ENCODE measurements around the gene ZNF580.
A peak's percentile ranks its signal among the peaks of the same experiment; 100 is the strongest.

Gene ZNF580

GRCh38 chr19:55663846-55664536 is 23.2 kb downstream of the ZNF580 start:
- no peak for DNase-seq (ENCODE audit: low spot score)

GRCh38 chr19:55666343-55667005 is 25.7 kb downstream of the ZNF580 start:
- DNase-seq (ENCODE audit: low spot score) = no peak

GRCh38 chr19:55667006-55667381 is 26.2 kb downstream of the ZNF580 start:
- DNase-seq (ENCODE audit: low spot score) = no peak

- no peak for DNase-seq (ENCODE audit: low spot score)
These were observed 26.7 kb downstream of the ZNF580 start for GRCh38 chr19:55667511-55667910.

DNA sequence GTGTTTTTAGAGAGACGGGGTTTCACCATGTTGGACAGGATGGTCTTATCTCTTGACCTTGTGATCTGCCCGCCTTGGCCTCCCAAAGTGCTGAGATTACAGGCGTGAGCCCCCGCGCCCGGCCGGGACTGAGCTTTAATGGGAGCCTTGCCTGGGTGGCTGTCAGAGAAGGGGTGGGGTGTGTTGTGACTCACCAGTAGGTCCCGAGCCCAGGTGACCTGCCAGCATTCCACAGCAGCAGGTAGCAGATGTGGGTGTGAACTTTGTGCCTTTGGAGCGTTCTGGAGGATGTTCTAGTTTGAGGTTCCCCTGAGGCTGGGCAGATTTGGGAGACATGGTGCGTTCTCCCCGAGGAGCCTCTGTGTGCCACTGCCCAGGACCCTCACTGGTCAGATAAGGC is 27.2 kb downstream of the ZNF580 start:
- no peak for DNase-seq (ENCODE audit: low spot score)

GRCh38 chr19:55668603-55669348 is 28.0 kb downstream of the ZNF580 start:
- DNase-seq (ENCODE audit: low spot score) = no peak

DNA sequence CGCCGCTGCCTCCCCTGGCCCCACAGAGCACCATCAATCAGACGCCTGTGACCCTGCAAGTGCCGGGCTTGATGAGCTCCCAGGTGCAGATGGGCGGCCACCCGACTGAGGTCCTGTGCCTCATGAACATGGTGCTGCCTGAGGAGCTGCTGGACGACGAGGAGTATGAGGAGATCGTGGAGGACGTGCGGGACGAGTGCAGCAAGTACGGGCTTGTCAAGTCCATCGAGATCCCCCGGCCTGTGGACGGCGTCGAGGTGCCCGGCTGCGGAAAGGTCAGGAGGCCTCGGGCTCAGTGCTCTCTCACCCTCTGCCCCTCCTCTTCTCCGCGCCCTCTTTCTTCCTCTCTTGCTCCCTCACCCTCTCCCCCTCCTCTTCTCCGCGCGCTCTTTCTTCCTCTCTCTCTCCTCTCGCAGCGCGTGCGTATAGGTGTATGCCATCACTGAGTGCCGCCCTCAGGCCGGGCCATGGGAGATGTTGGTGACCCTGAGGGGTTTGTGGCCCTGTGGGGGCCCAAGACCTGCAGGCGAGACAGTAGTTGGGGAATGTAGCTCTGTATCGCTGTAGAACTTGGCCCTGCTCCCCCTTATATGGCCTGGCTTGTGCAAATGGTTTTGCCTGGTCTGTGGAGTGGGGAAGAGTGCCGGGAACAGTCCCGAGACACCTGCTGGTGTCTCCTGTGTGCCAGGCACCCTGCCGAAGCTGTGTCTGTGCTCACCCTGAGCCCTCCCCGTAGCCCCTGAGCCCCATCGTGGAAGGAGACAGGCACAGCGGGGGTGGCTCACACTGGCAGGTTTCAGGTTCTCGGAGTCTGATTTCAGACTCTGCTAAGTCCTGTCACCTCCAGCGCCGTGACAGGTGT is 28.8 kb downstream of the ZNF580 start:
- no peak for DNase-seq (ENCODE audit: low spot score)

DNA sequence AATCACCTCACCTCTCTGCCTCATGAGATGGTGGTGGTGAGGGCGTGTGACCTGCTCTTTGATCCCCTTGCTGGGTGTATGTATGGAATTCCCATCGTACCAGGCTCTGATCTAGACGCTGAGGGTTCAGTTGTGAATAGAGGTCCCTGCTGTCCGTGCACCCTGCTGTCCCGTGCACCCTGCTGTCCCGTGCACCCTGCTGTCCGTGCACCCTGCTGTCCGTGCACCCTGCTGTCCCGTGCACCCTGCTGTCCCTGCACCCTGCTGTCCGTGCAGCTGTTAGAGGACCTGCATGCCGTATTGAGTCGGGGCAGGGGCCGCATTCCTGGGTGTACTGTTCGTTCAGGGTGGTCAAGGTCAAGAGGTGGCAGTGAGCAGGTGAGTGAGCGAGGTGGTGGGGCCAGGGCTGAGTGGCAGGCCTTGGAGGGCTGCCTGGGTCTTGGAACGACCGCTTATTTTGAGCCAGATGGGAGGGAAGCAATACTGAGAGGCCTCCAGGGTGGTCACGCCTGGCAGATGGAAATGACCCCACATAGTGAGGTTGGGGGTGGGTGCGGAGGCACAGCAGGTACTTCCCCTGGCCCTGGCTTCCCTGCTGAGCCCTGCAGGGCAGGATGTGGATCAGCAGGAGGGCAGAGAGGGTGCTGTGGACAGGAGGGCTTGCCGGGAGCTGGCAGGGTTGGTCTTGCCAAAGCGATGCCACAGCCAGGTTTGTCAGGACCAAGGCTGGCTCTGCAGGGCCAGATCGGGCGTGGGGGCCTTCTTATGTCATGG is 29.7 kb downstream of the ZNF580 start:
- peak; percentile 35 for DNase-seq (ENCODE audit: low spot score)

DNA sequence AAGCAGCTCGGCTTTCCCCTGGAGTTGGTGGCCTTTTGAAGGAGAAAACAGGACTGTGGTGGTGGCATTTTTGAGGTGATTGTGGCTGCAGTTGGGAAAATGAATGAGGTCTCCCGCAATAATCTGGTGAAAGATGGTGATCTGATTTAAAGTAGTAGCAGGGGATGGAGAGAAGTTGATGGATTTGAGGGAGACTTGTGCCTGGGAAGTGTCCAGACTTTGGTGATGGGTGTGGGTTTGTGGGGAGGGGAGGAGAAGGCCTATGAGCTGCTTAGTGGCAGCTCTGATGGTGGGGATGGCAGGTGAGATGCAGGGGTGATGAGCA is 30.2 kb downstream of the ZNF580 start:
- no peak for DNase-seq (ENCODE audit: low spot score)

DNA sequence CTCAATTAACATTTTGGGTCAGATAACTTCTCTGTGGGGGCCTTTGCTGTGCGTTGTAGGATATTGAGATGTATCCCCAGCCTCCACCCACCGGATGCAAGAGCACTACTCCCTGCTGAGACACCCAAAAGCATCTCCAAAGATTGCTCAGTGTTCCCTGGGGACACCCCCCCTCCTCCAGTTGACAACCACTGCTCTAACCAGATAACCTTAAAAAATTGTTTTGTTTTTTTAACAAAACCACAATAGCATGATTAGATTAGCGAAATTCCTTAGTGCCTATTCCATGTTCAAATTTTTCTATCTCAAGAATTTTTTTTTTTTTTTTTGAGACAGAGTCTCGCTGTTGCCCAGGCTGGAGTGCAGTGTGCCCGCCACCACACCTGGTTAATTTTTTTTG is 31.6 kb downstream of the ZNF580 start:
- no peak for DNase-seq (ENCODE audit: low spot score)

GRCh38 chr19:55673465-55673864 is 32.7 kb downstream of the ZNF580 start:
- DNase-seq (ENCODE audit: low spot score) = no peak

DNA sequence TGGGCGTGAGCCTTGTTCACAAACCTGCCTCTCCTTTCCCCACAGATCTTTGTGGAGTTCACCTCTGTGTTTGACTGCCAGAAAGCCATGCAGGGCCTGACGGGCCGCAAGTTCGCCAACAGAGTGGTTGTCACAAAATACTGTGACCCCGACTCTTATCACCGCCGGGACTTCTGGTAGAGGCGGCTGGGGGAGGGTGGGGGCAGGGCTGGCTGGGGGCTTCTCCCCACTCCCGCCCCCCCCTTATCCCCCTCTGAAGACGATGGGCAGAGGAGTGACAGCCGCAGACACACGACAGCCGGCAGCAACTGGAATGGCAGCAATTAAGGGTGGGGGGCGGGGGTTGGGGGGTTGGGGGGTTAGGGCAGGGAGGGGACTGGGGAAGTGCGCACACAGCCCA is 33.1 kb downstream of the ZNF580 start:
- no peak for DNase-seq (ENCODE audit: low spot score)

GRCh38 chr19:55674459-55674840 is 33.6 kb downstream of the ZNF580 start:
- no peak for DNase-seq (ENCODE audit: low spot score)

DNA sequence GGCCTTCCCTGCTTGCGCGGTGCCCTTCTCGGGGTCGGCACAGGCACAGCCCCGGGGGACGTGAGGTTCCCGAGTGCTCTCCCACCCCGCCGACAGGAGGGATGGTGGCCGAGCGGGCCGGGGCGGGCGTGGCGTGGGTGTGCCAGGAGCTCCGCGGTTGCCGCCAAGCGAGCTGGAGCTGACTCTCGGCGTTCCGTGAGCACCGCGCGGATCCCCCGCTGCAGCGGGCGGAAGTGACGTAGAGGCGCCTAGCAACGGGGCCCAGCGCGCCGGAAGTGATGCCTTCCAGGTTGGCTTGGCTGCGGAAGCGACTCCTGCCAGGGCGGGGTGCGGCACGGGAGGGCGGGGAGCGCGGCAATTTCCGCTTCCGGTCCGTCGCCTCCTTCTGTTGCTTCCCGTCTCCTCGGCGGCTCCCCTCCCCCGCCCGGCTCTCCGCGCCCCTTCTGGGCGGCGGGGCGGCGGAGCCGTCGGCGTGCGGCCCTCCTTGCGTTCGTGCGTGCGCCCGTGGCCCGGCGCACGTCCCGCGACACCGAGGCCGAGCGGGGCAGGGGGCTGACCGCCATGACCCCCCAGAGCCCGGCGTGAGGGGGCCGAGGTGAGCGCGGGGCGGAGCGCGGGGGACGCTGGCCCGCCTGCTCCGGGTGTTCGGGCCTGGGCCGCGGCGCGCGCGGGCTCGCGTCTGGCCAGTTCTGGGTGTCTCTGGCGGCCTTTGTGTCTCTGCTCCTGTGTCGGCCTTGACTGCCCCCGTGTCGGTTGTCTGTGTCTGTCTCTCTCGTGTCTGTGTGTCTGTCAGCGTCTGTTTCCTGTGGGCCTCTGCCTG is 34.2 kb downstream of the ZNF580 start, which contains the start of gene EPN1:
EPN1 (plus strand) TSS at position 386 of the 820 bp plus-strand sequence. CDS start 3,402 bp downstream, outside the sequence.
- peak; percentile 98 for DNase-seq (ENCODE audit: low spot score)

GRCh38 chr19:55675661-55676354 is 35.0 kb downstream of the ZNF580 start:
- DNase-seq (ENCODE audit: low spot score) = no peak

GRCh38 chr19:55676383-55676782 is 35.6 kb downstream of the ZNF580 start:
- no peak for DNase-seq (ENCODE audit: low spot score)

GRCh38 chr19:55676889-55677505 is 36.2 kb downstream of the ZNF580 start:
- DNase-seq (ENCODE audit: low spot score) = no peak

GRCh38 chr19:55677572-55678028 is 36.8 kb downstream of the ZNF580 start:
- no peak for DNase-seq (ENCODE audit: low spot score)

- no peak for DNase-seq (ENCODE audit: low spot score)
These were observed 37.4 kb downstream of the ZNF580 start for GRCh38 chr19:55678121-55678671.
